ENCODE results near the gene RPUSD3.

DNA sequence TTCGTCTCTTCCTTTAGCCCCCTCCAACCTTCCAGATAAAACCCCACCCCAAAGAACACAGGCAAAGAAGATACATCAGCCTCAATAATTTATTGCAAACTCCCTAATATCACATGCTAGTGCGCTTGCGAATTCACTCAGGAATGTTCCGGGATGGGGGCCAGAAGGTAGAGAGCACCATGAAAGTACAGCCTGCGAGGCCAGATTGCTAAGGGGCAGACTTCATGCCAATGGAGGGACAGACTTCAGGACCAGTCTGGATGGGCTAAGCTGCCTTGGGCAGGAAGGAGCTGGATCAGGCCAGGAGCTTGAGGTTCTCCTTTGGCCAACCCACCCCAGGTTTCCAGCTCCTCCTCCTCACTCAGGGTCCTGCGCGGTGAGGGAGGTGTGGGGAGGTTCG, 22.8 kb upstream of the RPUSD3 start:
- TF ChIP-seq, protein P1, sequence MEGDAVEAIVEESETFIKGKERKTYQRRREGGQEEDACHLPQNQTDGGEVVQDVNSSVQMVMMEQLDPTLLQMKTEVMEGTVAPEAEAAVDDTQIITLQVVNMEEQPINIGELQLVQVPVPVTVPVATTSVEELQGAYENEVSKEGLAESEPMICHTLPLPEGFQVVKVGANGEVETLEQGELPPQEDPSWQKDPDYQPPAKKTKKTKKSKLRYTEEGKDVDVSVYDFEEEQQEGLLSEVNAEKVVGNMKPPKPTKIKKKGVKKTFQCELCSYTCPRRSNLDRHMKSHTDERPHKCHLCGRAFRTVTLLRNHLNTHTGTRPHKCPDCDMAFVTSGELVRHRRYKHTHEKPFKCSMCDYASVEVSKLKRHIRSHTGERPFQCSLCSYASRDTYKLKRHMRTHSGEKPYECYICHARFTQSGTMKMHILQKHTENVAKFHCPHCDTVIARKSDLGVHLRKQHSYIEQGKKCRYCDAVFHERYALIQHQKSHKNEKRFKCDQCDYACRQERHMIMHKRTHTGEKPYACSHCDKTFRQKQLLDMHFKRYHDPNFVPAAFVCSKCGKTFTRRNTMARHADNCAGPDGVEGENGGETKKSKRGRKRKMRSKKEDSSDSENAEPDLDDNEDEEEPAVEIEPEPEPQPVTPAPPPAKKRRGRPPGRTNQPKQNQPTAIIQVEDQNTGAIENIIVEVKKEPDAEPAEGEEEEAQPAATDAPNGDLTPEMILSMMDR (IDR thresholded peaks at IDR 0.05; ENCODE audit: low read length), result no peak
- TF ChIP-seq EZH2 (optimal IDR thresholded peaks at IDR 0.05; ENCODE audit: low read depth, low read length) (no peak), EZH2phosphoT487 (IDR thresholded peaks at IDR 0.05; ENCODE audit: low read length) (no peak)

Measured in MM.1S (cell line).